Stimulated activated CD8-positive, alpha-beta memory T cell treated with anti-CD3 and anti-CD28 coated beads, Interleukin-7, amount 100 ng/mL, for 48 hours (primary cell): ENCODE measurements around the gene STARD13.

Experiments used
- DNase-seq, 2 donors: peaks; one replicate each; pipeline ENCODE4 v3.0.0-alpha.2; 2020; ENCODE audit warnings: low read depth in 1 of 2; ENCODE audit errors: extremely low read depth in 1 of 2

Gene STARD13

GRCh38 chr13:33204130-33204927 lies 81.2 kb downstream of the STARD13 start:
- DNase-seq: no peak

DNA sequence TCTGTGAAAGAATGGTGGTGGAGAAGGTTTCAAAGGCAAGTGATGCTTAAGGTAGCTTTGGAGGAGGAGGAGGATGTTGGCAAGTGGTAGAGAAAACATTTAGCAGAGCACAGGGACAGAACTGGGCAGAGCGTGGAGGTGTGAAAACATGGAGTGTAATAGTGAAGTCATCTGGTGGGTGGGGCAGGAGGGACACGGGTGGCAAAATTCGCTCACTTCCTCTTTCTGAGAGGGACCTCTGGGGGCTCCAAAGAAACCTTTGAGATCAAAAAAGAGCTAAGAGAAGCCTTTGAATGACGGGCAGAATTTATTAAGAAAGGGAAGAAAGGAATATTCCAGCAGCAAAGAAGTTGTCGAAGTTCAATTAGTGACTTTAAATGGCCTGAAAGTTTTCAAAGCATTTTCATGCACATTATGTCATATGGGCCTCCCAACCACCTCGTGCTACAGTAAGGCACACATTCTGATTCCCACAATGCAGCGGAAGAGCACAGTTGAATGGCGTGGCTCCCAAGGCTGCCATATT lies 82.8 kb downstream of the STARD13 start:
- no peak for DNase-seq

DNA sequence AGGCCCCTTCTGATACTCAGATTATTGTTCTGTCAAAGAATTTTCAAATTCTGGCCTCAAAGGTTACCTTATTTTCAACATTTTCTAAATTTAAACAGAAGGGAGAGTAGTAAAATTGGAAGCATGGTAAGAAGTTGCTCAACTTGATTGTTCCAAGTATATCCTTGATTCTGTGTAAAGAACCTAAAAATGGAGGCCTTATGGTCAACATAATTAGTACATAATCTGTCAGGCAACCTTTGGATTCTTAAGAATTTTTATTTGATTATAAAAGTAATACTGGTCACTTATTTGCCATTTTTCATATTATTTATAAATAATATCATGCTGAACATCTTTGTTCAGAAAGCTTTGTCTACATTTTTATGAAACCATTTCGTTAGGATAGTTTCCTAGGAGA lies 83.9 kb downstream of the STARD13 start:
- DNase-seq: no peak

- DNase-seq: no peak
Measured at GRCh38 chr13:33199289-33199850, 86.2 kb downstream of the STARD13 start.

DNA sequence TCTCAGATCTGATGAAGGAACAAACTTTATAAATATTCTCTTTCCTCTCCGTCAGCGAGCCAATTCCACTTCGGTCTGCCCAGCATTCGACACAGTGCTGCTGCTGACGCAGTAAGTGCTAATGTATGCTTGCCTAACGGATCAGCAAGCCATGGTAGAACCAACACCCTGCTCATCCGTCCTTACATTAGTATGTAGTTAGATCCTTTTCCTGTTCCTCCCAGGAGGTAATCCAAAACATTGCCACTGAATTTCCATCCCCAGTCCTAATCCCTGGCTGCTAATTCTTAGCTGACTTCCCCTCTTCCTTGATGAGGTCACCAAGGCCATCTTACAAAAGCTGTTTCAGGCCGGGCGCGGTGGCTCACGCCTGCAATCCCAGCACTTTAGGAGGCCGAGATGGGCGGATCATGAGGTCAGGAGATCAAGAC lies 88.0 kb downstream of the STARD13 start:
- DNase-seq: no peak

GRCh38 chr13:33196767-33197166 lies 88.8 kb downstream of the STARD13 start:
- no peak for DNase-seq

DNA sequence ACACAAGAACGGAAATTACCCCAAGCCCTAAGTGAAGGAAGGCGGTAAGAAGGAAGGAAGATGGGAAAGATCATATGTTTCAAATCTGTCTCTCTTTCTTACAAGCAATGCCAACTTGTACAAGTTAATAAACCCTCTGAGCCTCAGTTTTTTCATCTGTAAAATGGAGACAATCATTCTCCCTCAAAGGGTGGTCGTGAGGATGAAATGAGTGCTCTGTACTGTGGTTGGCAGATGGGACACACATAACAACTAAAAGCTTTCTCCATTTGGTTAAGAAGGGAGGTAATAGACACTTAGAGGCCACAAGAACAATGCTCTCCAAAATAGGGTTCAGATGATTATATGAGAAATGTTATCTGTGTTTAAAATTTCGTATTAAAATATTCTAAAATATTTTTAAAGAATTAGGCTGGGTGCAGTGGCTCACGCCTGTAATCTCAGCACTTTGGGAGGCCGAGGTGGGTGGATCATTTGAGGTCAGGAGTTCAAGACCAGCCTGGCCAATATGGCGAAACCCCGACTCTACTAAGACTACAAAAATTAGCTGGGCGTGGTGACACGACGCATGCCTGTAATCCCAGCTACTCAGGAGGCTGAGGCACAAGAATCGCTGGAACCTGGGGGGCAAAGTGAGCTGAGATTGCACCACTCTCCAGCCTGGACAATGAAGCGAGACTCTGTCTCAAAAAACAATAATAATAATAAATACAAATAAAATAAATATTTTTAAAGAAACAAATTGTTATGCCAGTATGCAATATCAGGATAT lies 89.7 kb downstream of the STARD13 start:
- no peak for DNase-seq

GRCh38 chr13:33194820-33195692 lies 90.5 kb downstream of the STARD13 start:
- no peak for DNase-seq

DNA sequence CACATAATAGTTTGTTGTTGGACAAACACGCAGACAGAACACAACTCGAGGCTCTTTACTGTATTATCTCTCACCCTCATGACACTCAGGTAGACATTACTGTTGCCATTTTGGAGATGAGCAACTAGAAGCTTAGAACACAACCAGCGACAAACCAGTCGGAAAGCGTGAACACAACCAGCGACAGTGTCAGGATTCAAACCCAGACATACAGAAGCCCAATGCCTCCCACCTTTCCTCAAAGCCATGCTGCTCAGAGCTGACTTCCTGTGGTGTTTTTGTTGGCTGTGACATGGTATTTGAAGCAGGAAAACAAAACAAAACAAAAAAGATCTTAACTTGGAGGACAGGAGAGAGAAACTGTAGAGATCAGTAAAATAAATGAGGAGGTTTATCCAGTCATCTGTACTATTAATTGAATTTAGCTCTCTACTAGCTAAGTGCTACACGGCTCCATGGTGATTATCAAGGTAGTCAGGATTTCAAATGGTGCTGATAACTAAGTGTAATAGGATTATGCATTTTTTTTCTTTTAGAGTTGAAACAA lies 92.1 kb downstream of the STARD13 start:
- DNase-seq: no peak

- DNase-seq: no peak
Measured at GRCh38 chr13:33191425-33192210, 93.9 kb downstream of the STARD13 start.

GRCh38 chr13:33189470-33189869 lies 96.1 kb downstream of the STARD13 start:
- no peak for DNase-seq

DNA sequence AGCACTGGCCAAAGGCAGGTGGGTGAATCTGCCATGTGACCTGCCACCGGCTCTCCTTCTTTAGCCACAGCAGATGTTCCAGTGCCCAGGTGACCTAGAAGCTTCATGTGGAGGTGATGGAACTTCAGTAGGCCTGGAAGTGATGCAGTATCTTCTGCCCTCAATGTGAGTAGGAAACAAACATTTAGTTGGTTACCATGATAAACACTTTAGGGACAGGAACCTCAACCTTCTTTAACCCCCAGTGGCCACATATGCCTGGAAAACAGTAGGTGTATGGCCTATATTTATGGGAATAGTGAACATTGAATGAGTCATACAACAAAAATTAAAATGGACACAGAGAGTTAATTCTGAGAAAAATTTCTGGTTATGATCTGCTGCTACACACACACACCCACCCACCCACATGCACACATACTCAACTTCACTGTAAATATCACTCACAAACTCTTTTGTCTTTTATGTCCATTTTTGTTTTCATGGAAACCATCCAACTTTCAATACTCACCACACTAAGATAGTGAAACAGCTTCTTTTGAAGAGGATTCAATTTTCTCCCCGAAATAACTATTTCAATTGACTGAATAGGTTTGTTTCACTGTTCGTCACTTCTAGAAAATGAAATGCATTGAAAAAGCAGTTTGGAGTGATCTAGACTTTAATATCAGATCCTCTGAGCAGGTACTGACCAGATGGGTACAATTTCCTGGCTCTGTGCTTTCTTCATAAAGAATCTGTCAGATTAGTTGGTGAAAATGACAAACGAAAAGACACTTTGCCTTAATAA lies 97.3 kb downstream of the STARD13 start:
- no peak for DNase-seq

- no peak for DNase-seq
Measured at GRCh38 chr13:33186861-33187291, 98.7 kb downstream of the STARD13 start.

DNA sequence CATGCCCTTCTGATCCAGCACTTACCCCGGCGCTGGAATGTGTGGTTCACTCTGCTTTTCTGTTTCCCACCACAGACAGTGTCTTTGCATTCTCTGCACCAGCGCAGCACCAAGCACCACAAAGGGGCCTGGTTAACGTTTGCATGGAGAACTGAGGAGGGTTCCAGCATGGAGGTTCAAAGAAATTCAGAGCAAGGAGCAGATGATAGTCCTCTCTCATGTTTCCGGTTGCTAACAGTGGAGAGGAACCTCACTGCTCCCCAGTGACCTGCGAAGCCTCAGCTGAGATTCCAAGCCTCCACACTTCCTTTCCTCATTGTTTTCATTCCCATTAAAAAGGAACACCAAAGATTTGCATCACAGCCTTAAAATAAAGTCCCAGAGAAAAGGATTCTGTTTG lies 99.7 kb downstream of the STARD13 start:
- DNase-seq: no peak

- no peak for DNase-seq
Measured at GRCh38 chr13:33184530-33184929, 101.0 kb downstream of the STARD13 start.

- DNase-seq: no peak
Measured at GRCh38 chr13:33184112-33184490, 101.5 kb downstream of the STARD13 start.

DNA sequence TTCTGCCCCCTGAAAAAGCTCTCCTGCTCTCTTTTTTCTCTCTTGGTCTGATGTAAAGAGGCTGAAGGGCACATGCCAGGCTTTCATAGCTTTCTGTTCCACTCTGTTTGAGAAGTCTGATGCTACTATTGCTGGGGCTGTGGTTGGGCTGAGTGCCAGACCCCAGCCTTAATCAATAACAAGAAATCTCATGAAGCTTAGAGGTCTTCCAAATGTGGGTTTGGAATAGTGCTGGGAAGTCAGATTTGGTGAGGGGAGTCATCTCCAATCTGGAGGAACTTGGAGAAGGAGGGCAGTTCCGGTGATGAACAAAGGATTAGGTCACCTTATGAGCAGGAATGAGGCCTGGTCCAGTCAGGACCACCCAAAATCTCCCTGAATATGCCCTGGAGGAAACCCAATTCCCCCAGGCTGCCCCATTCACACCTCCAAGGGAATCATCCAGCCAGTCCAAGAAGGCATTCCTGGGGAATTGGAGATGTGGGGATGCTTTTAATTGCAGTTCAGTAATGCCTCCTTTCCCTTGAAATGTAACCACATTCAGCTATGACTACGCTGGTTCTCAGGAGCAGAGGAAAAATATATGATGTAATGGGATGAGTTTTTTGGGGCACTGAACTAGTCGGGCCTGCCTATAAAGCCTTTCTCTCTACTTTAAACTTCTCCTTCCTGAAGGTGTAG lies 102.0 kb downstream of the STARD13 start:
- no peak for DNase-seq

GRCh38 chr13:33182729-33183128 lies 102.8 kb downstream of the STARD13 start:
- DNase-seq: no peak
